ENCODE results near the gene BMI1. TPM values are rescaled to one million over a fixed set of nuclear protein-coding genes. Genes with fewer than 3 reads are reported as not detected.

The BMI1 gene
- total RNA-seq, 1 experiment from 2014 or later, result 124 TPM

- peak; percentile 47 for DNase-seq
- peak overlapping the region; percentile 99 for H3K27ac ChIP-seq (ENCODE audit: low read length)
- peak overlapping the region; percentile 100 for H3K9ac ChIP-seq (ENCODE audit: low read length)
- H3K9me2 ChIP-seq (replicated peaks; ENCODE audit: low read length), result no peaks in the 10 kb centered on the region
- POLR2A ChIA-PET (ENCODE audit: unreplicated experiment), result interaction anchor here (0.6 kb wide), 2 partner anchors 164 to 536 kb away, joined by 3 to 5 read pairs; no protein-coding TSS in a partner anchor
- intact Hi-C loops (cut with micrococcal nuclease), result loop anchor here (5.0 kb wide), 2 partner anchors 109 to 316 kb away; partner anchors contain the start of gene DNAJC1
- no peaks in the 10 kb centered on the region for H3F3A ChIP-seq (ENCODE audit: low read length, unreplicated experiment)
- CTCF ChIA-PET, result no interaction called here
- peak overlapping the region; percentile 98 for H3K4me2 ChIP-seq (ENCODE audit: low read length)
- no peak for TF ChIP-seq EZH2phosphoT487 (IDR thresholded peaks at IDR 0.05; ENCODE audit: borderline replicate concordance, low read length)
- TF ChIP-seq, protein P1, sequence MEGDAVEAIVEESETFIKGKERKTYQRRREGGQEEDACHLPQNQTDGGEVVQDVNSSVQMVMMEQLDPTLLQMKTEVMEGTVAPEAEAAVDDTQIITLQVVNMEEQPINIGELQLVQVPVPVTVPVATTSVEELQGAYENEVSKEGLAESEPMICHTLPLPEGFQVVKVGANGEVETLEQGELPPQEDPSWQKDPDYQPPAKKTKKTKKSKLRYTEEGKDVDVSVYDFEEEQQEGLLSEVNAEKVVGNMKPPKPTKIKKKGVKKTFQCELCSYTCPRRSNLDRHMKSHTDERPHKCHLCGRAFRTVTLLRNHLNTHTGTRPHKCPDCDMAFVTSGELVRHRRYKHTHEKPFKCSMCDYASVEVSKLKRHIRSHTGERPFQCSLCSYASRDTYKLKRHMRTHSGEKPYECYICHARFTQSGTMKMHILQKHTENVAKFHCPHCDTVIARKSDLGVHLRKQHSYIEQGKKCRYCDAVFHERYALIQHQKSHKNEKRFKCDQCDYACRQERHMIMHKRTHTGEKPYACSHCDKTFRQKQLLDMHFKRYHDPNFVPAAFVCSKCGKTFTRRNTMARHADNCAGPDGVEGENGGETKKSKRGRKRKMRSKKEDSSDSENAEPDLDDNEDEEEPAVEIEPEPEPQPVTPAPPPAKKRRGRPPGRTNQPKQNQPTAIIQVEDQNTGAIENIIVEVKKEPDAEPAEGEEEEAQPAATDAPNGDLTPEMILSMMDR (conservative IDR thresholded peaks at IDR 0.05; ENCODE audit: low read depth, low read length), result no peak
- no peak for TF ChIP-seq EZH2 (IDR thresholded peaks at IDR 0.05; ENCODE audit: low read length, unreplicated experiment)
- H4K20me1 ChIP-seq (ENCODE audit: low read length), result peaks cover 10% of the 10 kb centered on the region
- no peaks in the 10 kb centered on the region for H3K27me3 ChIP-seq (ENCODE audit: low read length)
- no peak for ATAC-seq
- BruUV-seq (replicated peaks), result no TSS peak
- peaks cover 20% of the 10 kb centered on the region for H3K4me1 ChIP-seq (ENCODE audit: insufficient read depth, low read length)
- no peak overlapping the region for H2AFZ ChIP-seq (ENCODE audit: low read length)
- peak overlapping the region; percentile 92 for H3K4me3 ChIP-seq (ENCODE audit: low read length)
- peaks cover 88% of the 10 kb centered on the region for H3K79me2 ChIP-seq (ENCODE audit: low read length)
- no peaks in the 10 kb centered on the region for H3K9me3 ChIP-seq (ENCODE audit: low read length)
- no peaks in the 10 kb centered on the region; the same call in 1 of the 2 replicates for H3K36me3 ChIP-seq (ENCODE audit: low read depth, low read length)
These were observed 2.1 kb upstream of the BMI1 start for GRCh38 chr10:22318772-22319171.

DNA sequence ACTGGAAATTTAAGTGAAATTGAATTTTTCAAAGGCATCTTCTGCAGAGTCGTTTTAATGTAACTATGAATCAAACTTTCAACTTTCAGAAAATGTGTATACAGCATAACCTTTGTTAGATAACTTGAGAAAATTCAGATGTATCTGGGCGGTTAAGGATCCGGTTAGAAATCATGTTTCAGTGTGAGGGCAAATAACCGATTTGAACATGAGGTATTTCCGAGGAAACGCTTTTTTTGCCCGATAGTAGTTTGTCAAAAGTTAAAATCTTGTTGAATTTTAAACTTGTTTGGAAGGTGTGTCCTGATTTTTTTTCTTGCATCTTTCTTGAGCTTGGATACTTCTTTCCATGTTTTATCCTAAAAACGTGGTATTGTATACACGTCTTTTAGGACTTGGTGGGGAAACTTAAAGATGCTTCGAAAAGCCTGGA is 1.3 kb upstream of the BMI1 start:
- Histone ChIP-seq H4K20me1 (ENCODE audit: low read length) (peaks cover 10% of the 10 kb centered on the region), H3K9ac (ENCODE audit: low read length) (peak overlapping the region; percentile 100), H3K79me2 (ENCODE audit: low read length) (peaks cover 88% of the 10 kb centered on the region), H3K9me3 (ENCODE audit: low read length) (no peaks in the 10 kb centered on the region), H3K9me2 (replicated peaks; ENCODE audit: low read length) (no peaks in the 10 kb centered on the region), H3K36me3 (ENCODE audit: low read depth, low read length) (no peaks in the 10 kb centered on the region; the same call in 1 of the 2 replicates), H3K4me1 (ENCODE audit: insufficient read depth, low read length) (peaks cover 12% of the 10 kb centered on the region), H2AFZ (ENCODE audit: low read length) (no peak overlapping the region), H3K27ac (ENCODE audit: low read length) (peak overlapping the region; percentile 99), H3K27me3 (ENCODE audit: low read length) (no peaks in the 10 kb centered on the region), H3K4me2 (ENCODE audit: low read length) (peak overlapping the region; percentile 98), H3F3A (ENCODE audit: low read length, unreplicated experiment) (no peaks in the 10 kb centered on the region), H3K4me3 (ENCODE audit: low read length) (peak overlapping the region; percentile 92)
- no TSS peak for BruUV-seq (replicated peaks)
- intact Hi-C loops (cut with micrococcal nuclease), result loop anchor here (5.0 kb wide), 2 partner anchors 108 to 317 kb away; partner anchors contain the start of gene DNAJC1
- POLR2A ChIA-PET (ENCODE audit: unreplicated experiment), result interaction anchor here (0.6 kb wide), 2 partner anchors 92 to 535 kb away, joined by 3 read pairs; no protein-coding TSS in a partner anchor
- DNase-seq (no peak), ATAC-seq (no peak)
- TF ChIP-seq EZH2phosphoT487 (IDR thresholded peaks at IDR 0.05; ENCODE audit: borderline replicate concordance, low read length) (no peak), EZH2 (IDR thresholded peaks at IDR 0.05; ENCODE audit: low read length, unreplicated experiment) (no peak)
- TF ChIP-seq, protein P1 (conservative IDR thresholded peaks at IDR 0.05; ENCODE audit: low read depth, low read length), result no peak
- CTCF ChIA-PET, result no interaction called here

GRCh38 chr10:22319980-22320558 is 830 bp upstream of the BMI1 start:
- no peak for ATAC-seq

More at GRCh38 chr10:22319980-22320558, 830 bp upstream of the BMI1 start:
- no peak for TF ChIP-seq EZH2 (IDR thresholded peaks at IDR 0.05; ENCODE audit: low read length, unreplicated experiment)
- TF ChIP-seq, protein P1 (conservative IDR thresholded peaks at IDR 0.05; ENCODE audit: low read depth, low read length), result no peak
- TF ChIP-seq EZH2phosphoT487 (IDR thresholded peaks at IDR 0.05; ENCODE audit: borderline replicate concordance, low read length), result no peak
- H3K36me3 ChIP-seq (ENCODE audit: low read depth, low read length), result no peaks in the 10 kb centered on the region; the same call in 1 of the 2 replicates
- peak overlapping the region; percentile 98 for H3K4me2 ChIP-seq (ENCODE audit: low read length)
- intact Hi-C loops (cut with micrococcal nuclease), result loop anchor here (5.0 kb wide), 3 partner anchors 107 to 318 kb away; partner anchors contain the start of gene DNAJC1
- no peaks in the 10 kb centered on the region for H3K9me3 ChIP-seq (ENCODE audit: low read length)
- TSS peak; percentile 8 for BruUV-seq (replicated peaks)
- H3K4me3 ChIP-seq (ENCODE audit: low read length), result peak overlapping the region; percentile 92
- H3K4me1 ChIP-seq (ENCODE audit: insufficient read depth, low read length), result peaks cover 7% of the 10 kb centered on the region
- H3F3A ChIP-seq (ENCODE audit: low read length, unreplicated experiment), result no peaks in the 10 kb centered on the region
- no peaks in the 10 kb centered on the region for H3K27me3 ChIP-seq (ENCODE audit: low read length)
- DNase-seq, result peak; percentile 57
- no peak overlapping the region for H2AFZ ChIP-seq (ENCODE audit: low read length)
- no peaks in the 10 kb centered on the region for H3K9me2 ChIP-seq (replicated peaks; ENCODE audit: low read length)
- peak overlapping the region; percentile 100 for H3K9ac ChIP-seq (ENCODE audit: low read length)
- peaks cover 88% of the 10 kb centered on the region for H3K79me2 ChIP-seq (ENCODE audit: low read length)
- H4K20me1 ChIP-seq (ENCODE audit: low read length), result peaks cover 10% of the 10 kb centered on the region
- peak overlapping the region; percentile 99 for H3K27ac ChIP-seq (ENCODE audit: low read length)
- ChIA-PET POLR2A (ENCODE audit: unreplicated experiment) (interaction anchor here (0.6 kb wide), 1 partner anchor 92 kb away, joined by 3 read pairs; no protein-coding TSS in a partner anchor), CTCF (no interaction called here)

All from PC-3 (cell line).